Uterus (tissue), 4 donors: ENCODE results near the gene PLXND1. TPM values are rescaled to one million over a fixed set of nuclear protein-coding genes. Genes with fewer than 3 reads are reported as not detected.

Source experiments
- DNase-seq, 2 donors: peaks; one replicate each; pipeline ENCODE4 v3.0.0-alpha.2; 2019 to 2020
- H3K27ac ChIP-seq, 2 donors: fragments of 200-600 bp; sonication (generic); 1 replicate in 1 of 2; 2 replicates in 1 of 2; pipeline ENCODE4 v1.5.1; 2016 to 2018
- H3K27me3 ChIP-seq, 2 donors: fragments of 200-600 bp; sonication (generic); one replicate each; pipeline ENCODE4 v1.5.1; 2018 to 2019; ENCODE audit warnings: control low read depth in 1 of 2
- H3K36me3 ChIP-seq, 2 donors: fragments of 200-600 bp; sonication (generic); one replicate each; pipeline ENCODE4 v1.5.1; 2019; ENCODE audit warnings: control low read depth in 1 of 2
- H3K4me1 ChIP-seq, 2 donors: fragments of 200-600 bp; sonication (generic); one replicate each; pipeline ENCODE4 v1.5.1; 2018 to 2019; ENCODE audit warnings: control low read depth in 1 of 2
- H3K4me3 ChIP-seq, 2 donors: fragments of 200-600 bp; sonication (generic); 1 replicate in 1 of 2; 2 replicates in 1 of 2; pipeline ENCODE4 v1.5.1; 2018 to 2019; ENCODE audit warnings: mild to moderate bottlenecking in 1 of 2
- H3K9me3 ChIP-seq, 2 donors: fragments of 200-600 bp; sonication (generic); one replicate each; pipeline ENCODE4 v1.5.1; 2019; ENCODE audit warnings: control low read depth in 1 of 2
- CTCF ChIP-seq, 4 experiments: fragments of 200-600 bp in 2 of 4; fragments of 450-650 bp in 2 of 4; sonication (generic) in 2 of 4; IDR thresholded peaks; one replicate each; pipeline ENCODE4 v1.5.1; 2016 to 2019; ENCODE audit warnings: antibody characterized with exemption in 4 of 4, mild to moderate bottlenecking in 2 of 4, moderate library complexity in 1 of 4
- POLR2A ChIP-seq, 2 donors: fragments of 450-650 bp; IDR thresholded peaks; one replicate each; pipeline ENCODE4 v1.6.1; 2016; ENCODE audit warnings: antibody characterized with exemption in 2 of 2, mild to moderate bottlenecking in 1 of 2, moderate library complexity in 1 of 2
- intact Hi-C: fragments of 100-400 bp; cut with DNase I; formaldehyde crosslinking; loops from one replicate; pipeline ENCODE4 v1.15.1; 2023; ENCODE audit warnings: low total_unique reads
- total RNA-seq, 4 donors: library from RNA; depleted of rRNA in 3 of 4; stranded (reverse); fragments of >200 nt in 3 of 4; gene quantifications; one replicate each; pipeline versions ENCODE4 v1.1.0 to v1.2.4, GENCODE V29; 2014 to 2023
- donor health status: DM: yes; HTN: yes; CAD: no.

PLXND1 gene
- total RNA-seq, 4 donors from 2014 or later = 54.7 to 343 (median 121) TPM

- no peaks in the 10 kb centered on the region for H3K4me1 ChIP-seq
- intact Hi-C loops = no loop called here
- H3K36me3 ChIP-seq = no peaks in the 10 kb centered on the region
- no peak overlapping the region for H3K27ac ChIP-seq
- no peaks in the 10 kb centered on the region for H3K27me3 ChIP-seq
- no peak overlapping the region for H3K4me3 ChIP-seq
- no peaks in the 10 kb centered on the region for H3K9me3 ChIP-seq
- DNase-seq = no peak
- TF ChIP-seq CTCF (IDR thresholded peaks at IDR 0.05) (no peak), POLR2A (IDR thresholded peaks at IDR 0.05) (no peak)
Measured at GRCh38 chr3:129632556-129632955, 26.1 kb upstream of the PLXND1 start.

GRCh38 chr3:129632056-129632455 lies 25.6 kb upstream of the PLXND1 start:
- H3K27ac ChIP-seq = no peak overlapping the region
- DNase-seq = no peak
- H3K4me3 ChIP-seq = no peak overlapping the region
- no peaks in the 10 kb centered on the region for H3K27me3 ChIP-seq
- H3K9me3 ChIP-seq = no peaks in the 10 kb centered on the region
- intact Hi-C loops = no loop called here
- no peaks in the 10 kb centered on the region for H3K4me1 ChIP-seq
- no peaks in the 10 kb centered on the region for H3K36me3 ChIP-seq
- TF ChIP-seq POLR2A (IDR thresholded peaks at IDR 0.05) = no peak
- TF ChIP-seq CTCF (IDR thresholded peaks at IDR 0.05) = no peak

GRCh38 chr3:129629011-129629410 lies 22.5 kb upstream of the PLXND1 start:
- Histone ChIP-seq H3K9me3 (no peaks in the 10 kb centered on the region), H3K27ac (peak overlapping the region; percentile 91 to 98), H3K4me3 (no peak overlapping the region), H3K4me1 (peaks cover 6 to 8% of the 10 kb centered on the region in 2 donors), H3K36me3 (no peaks in the 10 kb centered on the region), H3K27me3 (no peaks in the 10 kb centered on the region)
- intact Hi-C loops = no loop called here
- TF ChIP-seq CTCF (IDR thresholded peaks at IDR 0.05) = no peak
- no peak for TF ChIP-seq POLR2A (IDR thresholded peaks at IDR 0.05)
- DNase-seq = no peak

- DNase-seq = peak; percentile 53 to 70
- TF ChIP-seq POLR2A (IDR thresholded peaks at IDR 0.05) = no peak
- no peak for TF ChIP-seq CTCF (IDR thresholded peaks at IDR 0.05)
- Histone ChIP-seq H3K27me3 (no peaks in the 10 kb centered on the region), H3K27ac (peak overlapping the region; percentile 91 to 98), H3K4me3 (peak overlapping the region; percentile 41 to 52), H3K9me3 (no peaks in the 10 kb centered on the region), H3K4me1 (peaks cover 6 to 8% of the 10 kb centered on the region in 2 donors), H3K36me3 (no peaks in the 10 kb centered on the region)
- intact Hi-C loops = no loop called here
Measured at GRCh38 chr3:129628169-129628522, 21.7 kb upstream of the PLXND1 start.

GRCh38 chr3:129627350-129628168 lies 21.1 kb upstream of the PLXND1 start:
- Histone ChIP-seq H3K27ac (peak overlapping the region; percentile 91 to 98), H3K36me3 (no peaks in the 10 kb centered on the region), H3K4me1 (peaks cover 6 to 10% of the 10 kb centered on the region in 2 donors), H3K9me3 (no peaks in the 10 kb centered on the region), H3K4me3 (peak overlapping the region; percentile 41 to 52), H3K27me3 (no peaks in the 10 kb centered on the region)
- peak; percentile 75 to 81 for DNase-seq
- intact Hi-C loops = no loop called here
- TF ChIP-seq CTCF (IDR thresholded peaks at IDR 0.05) (peak; percentile 68 to 87 (median 77)), POLR2A (IDR thresholded peaks at IDR 0.05) (no peak)
